ENCODE results near the gene TMEM178B.
"Not testable (repeated sequence)": the region's sequence is repeated elsewhere in the genome, so short reads cannot be mapped to it uniquely, and the experiment has no call there.

DNA sequence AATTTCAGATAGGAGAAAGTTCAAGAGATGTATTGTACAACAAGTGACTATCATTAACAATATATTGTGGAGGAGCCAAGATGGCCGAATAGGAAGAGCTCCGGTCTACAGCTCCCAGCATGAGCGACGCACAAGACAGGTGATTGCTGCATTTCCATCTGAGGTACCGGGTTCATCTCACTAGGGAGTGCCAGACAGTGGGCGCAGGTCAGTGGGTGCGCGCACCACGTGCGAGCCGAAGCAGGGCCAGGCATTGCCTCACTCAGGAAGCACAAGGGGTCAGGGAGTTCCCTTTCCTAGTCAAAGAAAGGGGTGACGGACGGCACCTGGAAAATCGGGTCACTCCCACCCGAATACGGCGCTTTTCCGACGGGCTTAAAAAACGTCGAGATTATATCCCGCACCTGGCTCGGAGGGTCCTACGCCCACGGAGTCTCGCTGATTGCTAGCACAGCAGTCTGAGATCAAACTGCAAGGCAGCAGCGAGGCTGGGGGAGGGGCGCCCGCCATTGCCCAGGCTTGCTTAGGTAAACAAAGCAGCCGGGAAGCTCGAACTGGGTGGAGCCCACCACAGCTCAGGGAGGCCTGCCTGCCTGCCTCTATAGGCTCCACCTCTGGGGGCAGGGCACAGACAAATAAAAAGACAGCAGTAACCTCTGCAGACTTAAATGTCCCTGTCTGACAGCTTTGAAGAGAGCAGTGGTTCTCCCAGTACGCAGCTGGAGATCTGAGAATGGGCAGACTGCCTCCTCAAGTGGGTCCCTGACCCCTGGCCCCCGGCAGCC is 41.1 kb upstream of the TMEM178B start:
- TF ChIP-seq, protein P1, sequence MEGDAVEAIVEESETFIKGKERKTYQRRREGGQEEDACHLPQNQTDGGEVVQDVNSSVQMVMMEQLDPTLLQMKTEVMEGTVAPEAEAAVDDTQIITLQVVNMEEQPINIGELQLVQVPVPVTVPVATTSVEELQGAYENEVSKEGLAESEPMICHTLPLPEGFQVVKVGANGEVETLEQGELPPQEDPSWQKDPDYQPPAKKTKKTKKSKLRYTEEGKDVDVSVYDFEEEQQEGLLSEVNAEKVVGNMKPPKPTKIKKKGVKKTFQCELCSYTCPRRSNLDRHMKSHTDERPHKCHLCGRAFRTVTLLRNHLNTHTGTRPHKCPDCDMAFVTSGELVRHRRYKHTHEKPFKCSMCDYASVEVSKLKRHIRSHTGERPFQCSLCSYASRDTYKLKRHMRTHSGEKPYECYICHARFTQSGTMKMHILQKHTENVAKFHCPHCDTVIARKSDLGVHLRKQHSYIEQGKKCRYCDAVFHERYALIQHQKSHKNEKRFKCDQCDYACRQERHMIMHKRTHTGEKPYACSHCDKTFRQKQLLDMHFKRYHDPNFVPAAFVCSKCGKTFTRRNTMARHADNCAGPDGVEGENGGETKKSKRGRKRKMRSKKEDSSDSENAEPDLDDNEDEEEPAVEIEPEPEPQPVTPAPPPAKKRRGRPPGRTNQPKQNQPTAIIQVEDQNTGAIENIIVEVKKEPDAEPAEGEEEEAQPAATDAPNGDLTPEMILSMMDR (conservative IDR thresholded peaks at IDR 0.05 in 1 of 2, IDR thresholded peaks at IDR 0.05 in 1 of 2; ENCODE audit: extremely low read depth in 1 of 2, insufficient read depth in 1 of 2, low read depth in 1 of 2, low read length in 2 of 2) = not testable (repeated sequence)
- not testable (repeated sequence) for TF ChIP-seq EZH2 (IDR thresholded peaks at IDR 0.05; ENCODE audit: borderline replicate concordance, low read length)
